Measurements from ENCODE around the gene ITGBL1.

DNA sequence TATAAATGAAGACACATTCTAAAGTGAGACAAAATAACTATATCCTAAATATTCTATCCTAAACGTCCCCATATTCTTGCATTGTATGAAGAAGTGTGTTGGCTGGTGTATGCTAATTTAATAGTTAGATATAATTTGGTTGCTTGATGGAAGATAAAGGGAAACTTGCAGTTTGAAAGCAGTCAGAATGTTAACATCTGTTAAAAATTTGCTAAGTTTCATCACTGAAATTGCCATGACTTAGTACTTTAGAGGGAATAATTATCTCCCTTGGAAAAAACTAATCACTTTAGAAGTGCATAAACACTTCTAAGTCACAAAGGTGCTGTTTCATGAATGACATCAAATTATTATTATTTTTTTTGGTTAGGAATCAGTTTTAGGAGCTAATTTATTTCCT lies 61.6 kb downstream of the ITGBL1 start:
- TF ChIP-seq, protein P1, sequence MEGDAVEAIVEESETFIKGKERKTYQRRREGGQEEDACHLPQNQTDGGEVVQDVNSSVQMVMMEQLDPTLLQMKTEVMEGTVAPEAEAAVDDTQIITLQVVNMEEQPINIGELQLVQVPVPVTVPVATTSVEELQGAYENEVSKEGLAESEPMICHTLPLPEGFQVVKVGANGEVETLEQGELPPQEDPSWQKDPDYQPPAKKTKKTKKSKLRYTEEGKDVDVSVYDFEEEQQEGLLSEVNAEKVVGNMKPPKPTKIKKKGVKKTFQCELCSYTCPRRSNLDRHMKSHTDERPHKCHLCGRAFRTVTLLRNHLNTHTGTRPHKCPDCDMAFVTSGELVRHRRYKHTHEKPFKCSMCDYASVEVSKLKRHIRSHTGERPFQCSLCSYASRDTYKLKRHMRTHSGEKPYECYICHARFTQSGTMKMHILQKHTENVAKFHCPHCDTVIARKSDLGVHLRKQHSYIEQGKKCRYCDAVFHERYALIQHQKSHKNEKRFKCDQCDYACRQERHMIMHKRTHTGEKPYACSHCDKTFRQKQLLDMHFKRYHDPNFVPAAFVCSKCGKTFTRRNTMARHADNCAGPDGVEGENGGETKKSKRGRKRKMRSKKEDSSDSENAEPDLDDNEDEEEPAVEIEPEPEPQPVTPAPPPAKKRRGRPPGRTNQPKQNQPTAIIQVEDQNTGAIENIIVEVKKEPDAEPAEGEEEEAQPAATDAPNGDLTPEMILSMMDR (conservative IDR thresholded peaks at IDR 0.05; ENCODE audit: low read length): no peak
- TF ChIP-seq EZH2phosphoT487 (IDR thresholded peaks at IDR 0.05; ENCODE audit: borderline replicate concordance, low read depth, low read length): no peak
